A549 (cell line): Measurements from ENCODE around the gene DNAJC30.

Source experiments
- CBX2 ChIP-seq: fragments of 200-600 bp; sonication (generic); IDR thresholded peaks from 2 replicates; pipeline ENCODE4 v1.6.1; 2016; ENCODE audit warnings: low read depth, mild to moderate bottlenecking, borderline replicate concordance
- CBX8 ChIP-seq: fragments of 200-600 bp; sonication (generic); IDR thresholded peaks from 2 replicates; pipeline ENCODE4 v1.6.1; 2016
- CTCF ChIP-seq: fragments of >200 bp; sonication (Bioruptor Twin); formaldehyde crosslinking; IDR thresholded peaks from 3 replicates; pipeline ENCODE4 v1.5.1; 2016
- ESRRA ChIP-seq: fragments of 150-350 bp; IDR thresholded peaks from 2 replicates; pipeline ENCODE4 v1.6.1; 2014; ENCODE audit warnings: mild to moderate bottlenecking, low read length, borderline replicate concordance
- KDM1A ChIP-seq: fragments of 200-600 bp; sonication (generic); IDR thresholded peaks from 2 replicates; pipeline ENCODE4 v1.6.1; 2016; ENCODE audit warnings: low read depth, mild to moderate bottlenecking
- MAX ChIP-seq: IDR thresholded peaks from 2 replicates; pipeline ENCODE4 v1.6.1; 2012
- POLR2A ChIP-seq: IDR thresholded peaks from 2 replicates; pipeline ENCODE4 v1.6.1; 2012; ENCODE audit warnings: mild to moderate bottlenecking, low read length

- TF ChIP-seq CBX8 (no peak), CTCF (no peak), CBX2 (no peak), KDM1A (peak; percentile 72; the same call in 1 of the 2 replicates), MAX (no peak), ESRRA (no peak), POLR2A (no peak)
Measured at GRCh38 chr7:73645643-73646174, 37.5 kb downstream of the DNAJC30 start.
